GM12875 (cell line): ENCODE measurements around the gene PARD6B.
A peak's percentile ranks its signal among the peaks of the same experiment; 100 is the strongest.

ENCODE experiments used
- H3K4me3 ChIP-seq: one replicate; pipeline ENCODE4 v1.5.1; 2011; ENCODE audit warnings: low read depth, low read length, control low read depth
- TF ChIP-seq, protein P1 (sequence below): IDR thresholded peaks from 2 replicates; pipeline ENCODE4 v1.5.1; 2011; ENCODE audit warnings: low read depth, mild to moderate bottlenecking, control low read depth, inconsistent platforms, low read length, moderate library complexity, borderline replicate concordance; ENCODE audit not compliant: insufficient read depth

The PARD6B gene

DNA sequence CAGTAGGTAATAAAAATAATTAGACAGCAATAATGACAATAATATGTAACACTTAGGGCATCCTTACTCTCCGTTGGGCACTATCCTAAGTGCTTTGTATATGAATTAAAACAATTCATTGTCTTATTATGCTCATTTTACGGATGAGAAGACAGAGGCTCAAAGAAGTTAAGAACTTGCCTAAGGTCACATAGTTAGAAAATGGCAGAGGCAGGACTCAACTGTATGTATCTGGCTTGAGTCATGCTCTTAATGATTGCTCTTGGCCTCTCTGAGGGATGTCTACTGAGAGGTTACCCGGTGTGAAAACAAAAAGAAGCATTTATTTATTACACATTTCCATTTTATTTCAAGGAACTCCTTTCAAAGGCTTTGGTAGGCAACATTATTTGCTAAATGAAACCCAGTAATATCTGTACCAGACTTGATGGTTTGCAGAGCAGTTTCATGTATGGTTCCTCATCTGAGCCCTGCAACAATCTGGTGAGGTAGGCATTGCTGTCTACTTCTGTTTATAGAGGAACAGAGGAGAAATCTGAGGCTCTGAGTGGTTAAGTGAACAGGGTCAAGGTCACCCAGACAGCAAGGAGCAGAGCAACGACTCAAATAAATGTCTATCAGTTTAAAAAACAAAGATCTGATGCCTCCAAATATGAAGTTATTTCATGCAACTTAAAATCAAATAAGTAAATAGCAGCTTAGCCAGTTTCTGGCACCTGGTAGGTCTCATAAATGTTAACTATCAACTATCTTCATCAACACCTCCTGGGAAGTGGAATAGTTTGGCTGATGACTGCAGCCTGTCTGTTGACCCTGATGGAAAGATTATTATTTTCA, 4.2 kb upstream of the PARD6B start:
- H3K4me3 ChIP-seq: no peak overlapping the region
- TF ChIP-seq, protein P1, sequence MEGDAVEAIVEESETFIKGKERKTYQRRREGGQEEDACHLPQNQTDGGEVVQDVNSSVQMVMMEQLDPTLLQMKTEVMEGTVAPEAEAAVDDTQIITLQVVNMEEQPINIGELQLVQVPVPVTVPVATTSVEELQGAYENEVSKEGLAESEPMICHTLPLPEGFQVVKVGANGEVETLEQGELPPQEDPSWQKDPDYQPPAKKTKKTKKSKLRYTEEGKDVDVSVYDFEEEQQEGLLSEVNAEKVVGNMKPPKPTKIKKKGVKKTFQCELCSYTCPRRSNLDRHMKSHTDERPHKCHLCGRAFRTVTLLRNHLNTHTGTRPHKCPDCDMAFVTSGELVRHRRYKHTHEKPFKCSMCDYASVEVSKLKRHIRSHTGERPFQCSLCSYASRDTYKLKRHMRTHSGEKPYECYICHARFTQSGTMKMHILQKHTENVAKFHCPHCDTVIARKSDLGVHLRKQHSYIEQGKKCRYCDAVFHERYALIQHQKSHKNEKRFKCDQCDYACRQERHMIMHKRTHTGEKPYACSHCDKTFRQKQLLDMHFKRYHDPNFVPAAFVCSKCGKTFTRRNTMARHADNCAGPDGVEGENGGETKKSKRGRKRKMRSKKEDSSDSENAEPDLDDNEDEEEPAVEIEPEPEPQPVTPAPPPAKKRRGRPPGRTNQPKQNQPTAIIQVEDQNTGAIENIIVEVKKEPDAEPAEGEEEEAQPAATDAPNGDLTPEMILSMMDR: no peak

GRCh38 chr20:50727792-50728485, 3.4 kb upstream of the PARD6B start:
- TF ChIP-seq, protein P1: no peak

DNA sequence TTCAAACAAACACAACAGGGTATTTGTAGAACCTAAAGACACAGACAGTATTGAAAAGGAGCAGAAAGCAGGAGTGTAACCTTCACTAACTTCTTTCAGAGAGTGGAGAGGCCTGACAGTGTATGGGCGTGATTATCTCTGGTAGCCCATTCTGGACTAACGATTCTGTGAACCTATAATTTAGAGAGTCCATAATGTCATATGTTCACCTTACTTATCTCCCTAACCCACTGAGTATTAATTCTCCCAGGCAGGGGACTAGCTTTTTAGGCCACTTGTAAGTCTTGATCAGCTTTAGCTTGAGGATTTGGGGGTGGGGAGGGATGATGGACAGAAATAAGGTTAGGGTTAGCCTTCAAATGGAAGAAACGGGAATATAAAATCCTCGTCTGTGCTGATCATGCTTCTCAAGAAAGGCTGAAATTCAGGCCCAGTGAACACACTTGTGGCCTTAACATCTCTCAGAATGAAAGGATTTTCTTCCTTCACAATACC, 2.8 kb upstream of the PARD6B start:
- TF ChIP-seq, protein P1: no peak
- no peak overlapping the region for H3K4me3 ChIP-seq

More at GRCh38 chr20:50727792-50728485, 3.4 kb upstream of the PARD6B start:
- H3K4me3 ChIP-seq: no peak overlapping the region

DNA sequence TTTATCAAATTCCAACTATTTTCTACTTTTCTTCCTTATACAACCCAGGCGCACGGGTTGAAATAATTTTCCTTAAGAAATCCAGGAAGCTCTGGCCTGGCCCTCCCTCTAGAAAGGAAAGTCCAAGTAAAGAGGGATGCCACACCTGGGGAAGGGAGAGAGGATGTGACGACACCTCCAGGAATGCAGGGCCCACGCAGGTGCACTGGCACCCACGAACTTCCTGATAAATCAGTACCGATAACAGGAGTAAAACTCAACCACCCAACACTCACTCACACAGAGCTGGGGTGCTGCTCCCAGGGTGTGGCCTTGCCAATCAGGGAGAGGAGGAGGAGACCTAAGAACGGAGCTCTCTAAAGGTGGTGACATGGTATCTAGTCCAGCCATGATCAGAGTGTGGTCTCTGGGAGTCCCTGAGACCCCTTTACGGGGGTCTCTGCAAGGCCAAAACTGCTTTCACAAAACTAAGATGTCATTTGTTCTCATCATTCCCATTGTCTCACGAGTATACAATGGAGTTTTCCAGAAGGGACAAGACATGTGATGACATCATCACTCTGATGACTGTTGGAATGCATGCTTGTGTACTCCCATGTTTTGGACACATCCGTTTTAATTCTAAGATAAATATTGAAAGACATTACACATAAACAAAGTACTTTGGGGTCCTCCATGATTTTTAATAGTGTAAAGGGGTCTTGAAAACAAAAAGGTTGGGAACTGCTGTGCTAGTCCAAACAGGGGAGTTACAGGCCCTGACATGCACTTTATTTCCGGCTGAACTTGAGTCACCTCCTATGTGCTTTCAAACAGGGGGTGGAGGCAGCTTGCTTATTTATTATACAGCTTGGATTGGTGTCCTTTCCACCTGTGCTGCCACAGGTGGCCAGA, 2.2 kb upstream of the PARD6B start:
- no peak overlapping the region for H3K4me3 ChIP-seq

GRCh38 chr20:50729901-50730764, 1.2 kb upstream of the PARD6B start:
- TF ChIP-seq, protein P1: no peak
- peak overlapping the region; percentile 52 for H3K4me3 ChIP-seq

More for the DNA sequence above, 2.2 kb upstream of the PARD6B start:
- TF ChIP-seq, protein P1: no peak

- TF ChIP-seq, protein P1: no peak
- peak overlapping the region; percentile 52 for H3K4me3 ChIP-seq
Measured at GRCh38 chr20:50730765-50731054, 670 bp upstream of the PARD6B start.
